Activated CD4-positive, alpha-beta T cell treated with anti-CD3 and anti-CD28 coated beads for 4 hours (primary cell): Measurements from ENCODE around the gene UTS2R.
A peak's percentile ranks its signal among the peaks of the same experiment; 100 is the strongest.
"Not testable (repeated sequence)": the region's sequence is repeated elsewhere in the genome, so short reads cannot be mapped to it uniquely, and the experiment has no call there.

Source experiments
- DNase-seq, 2 donors: peaks; one replicate each; pipeline ENCODE4 v3.0.0-alpha.2; 2020

Gene UTS2R

DNA sequence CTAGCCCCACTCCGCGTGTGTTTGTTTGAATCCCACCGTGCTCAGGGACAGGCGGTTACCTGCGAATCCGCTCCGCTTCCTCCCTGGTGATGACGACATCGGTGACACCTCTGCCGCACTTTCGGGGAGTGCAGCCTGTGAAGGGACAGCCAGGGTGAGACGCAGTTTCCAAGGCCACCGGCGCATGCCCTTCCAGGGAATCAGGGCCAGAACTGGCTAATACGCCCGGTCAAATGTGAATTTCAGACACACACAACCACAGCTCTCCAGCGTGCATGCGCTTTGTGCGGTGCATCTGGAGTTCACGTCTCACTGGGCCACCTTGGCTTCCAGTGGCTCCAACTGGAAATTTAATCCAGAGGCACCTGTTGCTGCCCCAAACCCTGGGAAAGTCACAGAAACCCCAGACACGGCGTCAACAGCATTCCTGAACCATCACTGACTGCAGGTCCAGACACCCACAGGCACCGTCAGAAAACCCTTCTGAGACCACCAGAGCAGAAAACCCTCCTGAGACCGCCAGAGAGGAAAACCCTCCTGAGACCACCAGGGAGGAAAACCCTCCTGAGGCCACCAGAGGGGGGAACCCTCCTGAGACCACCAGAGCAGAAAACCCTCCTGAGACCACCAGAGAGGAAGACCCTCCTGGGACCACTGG, 40.0 kb downstream of the UTS2R start:
- no peak for DNase-seq

- not testable (repeated sequence) for DNase-seq
Observed at GRCh38 chr17:82412081-82412480, 40.5 kb downstream of the UTS2R start.

DNA sequence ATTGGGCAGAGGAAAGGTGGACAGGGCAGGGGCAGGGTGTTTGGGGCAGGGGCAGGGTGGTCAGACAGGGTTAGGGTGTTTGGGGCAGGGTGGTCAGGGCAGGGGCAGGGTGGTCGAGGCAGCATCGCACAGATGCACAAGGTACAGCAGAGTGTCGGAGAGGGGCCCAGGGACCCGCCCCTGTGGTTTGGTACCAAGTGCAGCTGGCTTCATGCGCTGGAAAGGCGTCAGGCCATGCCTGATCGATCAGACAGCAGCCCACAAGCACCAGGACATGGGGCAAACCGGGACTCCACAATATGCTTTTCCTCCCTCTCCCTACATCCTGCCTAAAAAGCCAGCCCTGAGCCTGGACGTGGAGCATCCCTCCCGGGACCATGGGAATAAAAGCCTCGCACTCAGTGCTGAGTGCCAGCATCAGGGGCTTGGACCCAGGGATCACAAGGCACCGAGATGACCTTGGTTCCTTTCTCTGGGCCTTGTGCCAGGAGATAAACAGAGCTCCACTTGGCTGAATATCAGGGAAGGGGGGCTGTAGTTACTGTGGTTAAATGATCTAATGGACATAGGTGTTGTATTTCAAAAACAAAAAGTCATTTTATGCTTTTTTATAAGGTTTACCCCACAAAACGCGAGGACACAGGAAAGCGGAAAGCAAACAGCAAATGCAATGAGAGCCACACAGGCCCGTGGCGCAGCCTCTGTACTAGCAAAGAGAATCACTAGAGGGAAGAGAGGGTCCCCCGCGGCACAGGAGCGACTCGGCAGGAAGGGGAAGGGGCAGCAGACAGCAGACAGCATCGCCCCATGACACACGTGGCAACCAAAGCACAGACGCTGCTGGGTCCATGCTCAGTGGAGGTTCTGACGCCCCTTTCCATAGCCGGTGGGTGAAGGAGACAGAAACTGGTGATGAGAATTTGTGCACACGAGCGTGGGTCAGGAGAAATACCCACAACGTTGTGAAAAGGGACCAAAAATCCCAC, 41.3 kb downstream of the UTS2R start:
- no peak for DNase-seq

GRCh38 chr17:82414548-82415281, 43.1 kb downstream of the UTS2R start:
- DNase-seq: peak; percentile 71 to 78

DNA sequence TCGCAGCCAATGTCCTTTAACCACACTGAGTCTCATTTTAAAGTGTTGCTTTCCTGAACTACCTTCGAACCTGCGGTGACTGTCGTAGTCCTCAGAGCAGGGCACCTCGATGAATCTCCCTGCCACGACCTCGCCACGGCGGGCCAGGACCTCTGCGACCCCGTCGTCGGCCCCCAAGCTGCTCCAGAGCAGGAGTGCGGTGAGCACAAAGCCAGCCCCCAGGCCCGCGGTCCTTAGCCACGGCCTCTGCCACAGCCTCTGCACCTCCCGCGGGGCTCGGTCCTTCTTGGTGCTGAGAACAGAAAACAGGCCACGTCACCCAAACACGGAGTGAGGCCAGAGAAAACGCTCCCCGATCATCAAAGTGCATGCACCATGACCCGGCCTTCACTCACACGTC, 43.8 kb downstream of the UTS2R start:
- DNase-seq: no peak

DNA sequence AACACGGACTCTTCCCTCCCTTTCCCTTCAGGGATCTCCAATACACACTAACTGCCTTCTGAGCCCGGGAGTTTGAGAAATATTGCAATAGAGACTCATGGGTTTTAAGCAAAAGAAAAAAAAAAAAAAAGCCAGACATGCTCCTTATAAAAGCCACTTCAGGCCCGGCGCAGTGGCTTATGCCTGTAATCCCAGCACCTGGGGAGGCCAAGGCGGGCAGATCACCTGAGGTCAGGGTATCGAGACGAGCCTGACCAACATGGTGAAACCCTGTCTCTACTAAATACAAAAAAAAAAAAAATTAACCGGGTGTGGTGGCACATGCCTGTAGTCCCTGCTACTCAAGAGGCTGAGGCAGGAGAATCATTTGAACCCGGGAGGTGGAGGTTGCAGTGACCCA, 44.2 kb downstream of the UTS2R start:
- DNase-seq: no peak

GRCh38 chr17:82416264-82416663, 44.7 kb downstream of the UTS2R start:
- no peak for DNase-seq

GRCh38 chr17:82416771-82417170, 45.2 kb downstream of the UTS2R start:
- DNase-seq: no peak

DNA sequence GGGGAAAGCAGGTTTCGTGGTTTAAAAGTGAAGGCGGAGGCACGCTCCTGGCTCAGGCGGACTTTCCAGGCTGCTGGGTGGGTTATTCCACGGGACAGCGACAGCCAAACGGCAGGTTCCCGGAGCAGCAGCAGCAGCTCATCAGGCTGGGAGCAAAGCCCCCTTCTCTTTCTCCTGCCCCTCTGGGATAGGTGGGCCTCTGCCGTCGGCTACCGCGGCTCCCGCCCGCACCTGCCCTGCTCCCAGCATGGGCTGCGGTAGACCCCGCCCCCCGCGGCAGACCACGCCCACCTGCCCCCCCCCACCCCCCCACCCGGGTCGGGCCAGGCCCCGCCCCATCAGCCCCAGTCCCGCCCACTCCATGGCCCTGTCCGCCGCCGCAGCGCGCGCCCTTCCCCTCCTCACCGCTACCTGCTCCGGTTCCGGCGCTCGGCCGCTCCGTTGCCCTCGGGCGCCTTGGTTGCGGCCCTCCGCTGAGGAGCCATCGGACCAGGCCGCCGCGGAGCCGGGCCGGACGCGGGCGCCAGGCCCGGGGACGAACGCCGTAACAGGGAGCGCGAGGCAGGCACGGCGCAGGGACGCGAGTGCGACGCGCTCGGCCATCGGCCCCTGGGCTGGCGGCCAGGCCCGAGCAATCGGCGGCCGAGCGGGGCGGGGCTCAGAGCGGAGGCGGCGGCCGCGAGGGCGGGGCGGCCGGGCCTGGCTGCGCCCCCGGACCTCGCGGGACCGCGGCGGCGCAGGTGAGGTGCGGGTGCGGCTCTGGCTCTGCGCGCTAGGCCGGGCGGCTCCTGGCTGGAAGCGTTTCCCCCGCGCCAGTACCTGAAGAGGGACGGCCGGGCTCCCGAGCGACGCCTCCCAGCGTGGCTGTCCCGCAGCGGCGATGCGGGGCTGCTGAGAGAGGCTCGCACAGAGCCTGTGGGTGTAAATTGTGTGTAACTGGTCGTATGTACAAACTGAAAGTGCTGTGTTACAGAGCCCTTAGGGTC, 46.7 kb downstream of the UTS2R start, which contains the start of the genes HEXD and OGFOD3:
Gene HEXD, plus strand, starts transcription at position 347 of the 986 bp plus-strand sequence. CDS start 1,453 bp downstream, outside the sequence.
Gene OGFOD3, minus strand, starts transcription at position 586 of the 986 bp plus-strand sequence. Its CDS starts 101 bp downstream, at position 485.
- peak; percentile 77 to 85 for DNase-seq

- no peak for DNase-seq
Observed at GRCh38 chr17:82419540-82419939, 48.0 kb downstream of the UTS2R start.

- peak; percentile 55 to 56 for DNase-seq
Observed at GRCh38 chr17:82424001-82424862, 52.7 kb downstream of the UTS2R start.

- no peak for DNase-seq
Observed at GRCh38 chr17:82424863-82425159, 53.2 kb downstream of the UTS2R start.
